GM12891 (cell line): ENCODE results near the gene CIDEC.

Source experiments
- POLR2A ChIP-seq: IDR thresholded peaks from 2 replicates; pipeline ENCODE4 v1.6.1; 2011; ENCODE audit warnings: low read depth, low read length, control low read depth
- TAF1 ChIP-seq: IDR thresholded peaks from 2 replicates; pipeline ENCODE4 v1.6.1; 2011; ENCODE audit warnings: low read depth, low read length, control low read depth

- TF ChIP-seq POLR2A = no peak
- TF ChIP-seq TAF1 = no peak
Observed at GRCh38 chr3:9879830-9880549, at the start of gene CIDEC.
